ENCODE results near the gene TNNC2. TPM values are rescaled to one million over a fixed set of nuclear protein-coding genes. Genes with fewer than 3 reads are reported as not detected.

Gene TNNC2
- total and polyA plus RNA-seq, 2 experiments from 2014 or later: 0.83 TPM; not detected in 1

DNA sequence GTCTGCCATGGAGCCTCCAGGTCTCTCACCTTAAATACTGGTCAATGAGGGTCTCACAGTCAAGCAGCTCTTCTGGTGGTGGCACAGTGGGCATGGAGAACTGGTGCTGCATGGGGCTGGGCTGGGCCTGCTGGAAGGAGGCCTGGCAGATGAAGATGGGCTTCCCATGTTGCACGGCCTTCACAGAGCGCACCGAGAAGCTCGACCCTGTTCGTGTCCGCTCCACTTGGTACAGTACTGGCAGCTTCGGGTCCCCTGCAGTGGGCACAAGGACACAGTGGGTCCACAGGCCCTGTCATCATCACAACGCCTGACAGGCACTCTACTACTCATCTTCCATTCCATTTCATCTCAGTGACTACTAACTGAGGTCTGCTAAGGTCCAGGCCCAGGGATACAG lies 21.3 kb upstream of the TNNC2 start:
- 88 to 94% methylated on average over 8 of the region's 8 CpGs for WGBS, 2 experiments (ENCODE audit: low coverage in 1 of 2, low lambda C conversion rate in 2 of 2, missing lambda C conversion rate in 2 of 2)
- Histone ChIP-seq H3K9ac (no peak overlapping the region), H3K79me2 (ENCODE audit: insufficient read depth) (peaks cover 4% of the 10 kb centered on the region; the same call in 1 of the 2 replicates), H3K27me3 (replicated peaks; ENCODE audit: insufficient read depth) (no peaks in the 10 kb centered on the region), H2AFZ (no peak overlapping the region), H4K20me1 (ENCODE audit: insufficient read depth) (no peaks in the 10 kb centered on the region), H3K9me3 (ENCODE audit: low read depth) (no peaks in the 10 kb centered on the region), H3K4me2 (ENCODE audit: unreplicated experiment) (no peak overlapping the region), H3K4me1 (ENCODE audit: insufficient read depth) (no peaks in the 10 kb centered on the region), H3K27ac (no peak overlapping the region), H3K9me2 (ENCODE audit: insufficient read depth) (no peaks in the 10 kb centered on the region), H3K4me3 (no peak overlapping the region), H3F3A (ENCODE audit: insufficient read depth) (0 out of 2 replicates have a peak, but pooled peaks cover 10% of the 10 kb centered on the region), H3K36me3 (ENCODE audit: low read depth) (peaks cover 12% of the 10 kb centered on the region)
- no peak for TF ChIP-seq EZH2phosphoT487 (IDR thresholded peaks at IDR 0.05; ENCODE audit: insufficient read depth, low read depth)
- no peak for TF ChIP-seq EZH2 (IDR thresholded peaks at IDR 0.05; ENCODE audit: insufficient read depth, poor library complexity, severe bottlenecking)
- in situ Hi-C loops (cut with MboI): no loop called here
- DNase-seq: no peak

DNA sequence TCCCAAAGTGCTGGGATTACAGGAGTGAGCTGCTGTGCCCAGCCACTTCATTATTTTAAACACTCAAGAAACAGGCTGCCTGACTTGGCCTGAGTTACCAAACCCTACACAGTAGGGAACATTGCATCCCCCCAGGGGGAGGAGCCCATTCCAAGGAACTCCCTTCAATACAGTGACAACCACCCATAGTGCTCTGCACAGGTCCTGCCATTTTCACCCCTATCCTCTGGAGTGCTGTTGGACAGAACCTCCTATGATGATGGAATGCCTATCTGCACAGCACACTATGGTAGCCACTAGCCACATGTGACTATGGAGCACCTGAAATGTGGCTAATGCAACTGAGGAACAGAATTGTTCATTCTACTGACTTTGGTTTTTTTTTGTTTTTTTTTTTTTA lies 18.3 kb upstream of the TNNC2 start:
- no peak overlapping the region for H3K27ac ChIP-seq
- H3K4me2 ChIP-seq (ENCODE audit: unreplicated experiment): no peak overlapping the region
- H3K27me3 ChIP-seq (replicated peaks; ENCODE audit: insufficient read depth): no peaks in the 10 kb centered on the region
- H3F3A ChIP-seq (ENCODE audit: insufficient read depth): peaks cover 22% of the 10 kb centered on the region
- no peak overlapping the region for H2AFZ ChIP-seq
- H3K4me1 ChIP-seq (ENCODE audit: insufficient read depth): no peaks in the 10 kb centered on the region
- no peak for DNase-seq
- H3K4me3 ChIP-seq: no peak overlapping the region
- peaks cover 18% of the 10 kb centered on the region; the same call in 1 of the 2 replicates for H3K36me3 ChIP-seq (ENCODE audit: low read depth)
- H3K9me3 ChIP-seq (ENCODE audit: low read depth): no peaks in the 10 kb centered on the region
- no peak for TF ChIP-seq EZH2 (IDR thresholded peaks at IDR 0.05; ENCODE audit: insufficient read depth, poor library complexity, severe bottlenecking)
- TF ChIP-seq EZH2phosphoT487 (IDR thresholded peaks at IDR 0.05; ENCODE audit: insufficient read depth, low read depth): no peak
- peaks cover 3% of the 10 kb centered on the region; the same call in 1 of the 2 replicates for H3K79me2 ChIP-seq (ENCODE audit: insufficient read depth)
- H3K9ac ChIP-seq: no peak overlapping the region
- no peaks in the 10 kb centered on the region for H3K9me2 ChIP-seq (ENCODE audit: insufficient read depth)
- in situ Hi-C loops (cut with MboI): no loop called here
- H4K20me1 ChIP-seq (ENCODE audit: insufficient read depth): no peaks in the 10 kb centered on the region

GRCh38 chr20:45843506-45843905 lies 16.4 kb upstream of the TNNC2 start:
- in situ Hi-C loops (cut with MboI): no loop called here
- no peak overlapping the region for H2AFZ ChIP-seq

DNA sequence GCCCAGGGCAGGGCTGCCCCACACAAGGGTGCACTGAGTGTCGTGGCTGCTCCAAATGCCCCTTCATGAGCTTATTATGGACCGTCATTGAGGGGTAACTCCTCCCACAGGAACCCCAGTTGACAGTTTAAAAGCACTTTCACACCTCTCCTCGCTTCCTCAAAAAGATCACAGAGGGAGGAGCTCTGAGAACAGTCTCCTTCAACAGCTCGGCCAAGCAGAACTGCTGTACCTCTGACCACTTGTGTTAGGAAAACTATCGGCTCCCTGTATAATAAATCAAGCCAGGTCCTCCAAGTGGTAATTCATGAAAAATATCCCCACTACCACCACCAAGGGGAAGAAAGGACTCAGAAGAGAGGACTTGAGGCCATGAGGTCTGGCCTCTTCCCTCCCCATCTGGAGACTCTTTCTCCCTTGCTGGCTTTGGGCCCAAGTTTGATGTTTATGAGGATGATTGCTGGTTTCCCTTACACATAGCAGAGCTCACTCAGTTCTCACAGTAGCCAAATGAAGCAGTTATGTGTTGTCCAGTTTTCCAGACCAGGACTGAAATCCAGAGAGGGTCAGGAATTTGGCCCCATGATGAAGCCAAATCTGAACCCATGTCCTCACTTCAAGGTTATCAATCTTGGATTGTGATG lies 15.2 kb upstream of the TNNC2 start:
- DNase-seq: peak; percentile 71
- in situ Hi-C loops (cut with MboI): no loop called here
- no peaks in the 10 kb centered on the region for H4K20me1 ChIP-seq (ENCODE audit: insufficient read depth)
- H3K4me3 ChIP-seq: no peak overlapping the region
- peak overlapping the region; percentile 43 for H3K27ac ChIP-seq
- H3K9me2 ChIP-seq (ENCODE audit: insufficient read depth): no peaks in the 10 kb centered on the region
- H3K9me3 ChIP-seq (ENCODE audit: low read depth): no peaks in the 10 kb centered on the region
- no peak for TF ChIP-seq EZH2 (IDR thresholded peaks at IDR 0.05; ENCODE audit: insufficient read depth, poor library complexity, severe bottlenecking)
- no peak for TF ChIP-seq EZH2phosphoT487 (IDR thresholded peaks at IDR 0.05; ENCODE audit: insufficient read depth, low read depth)
- H3K79me2 ChIP-seq (ENCODE audit: insufficient read depth): peaks cover 32% of the 10 kb centered on the region
- H3K36me3 ChIP-seq (ENCODE audit: low read depth): peaks cover 21% of the 10 kb centered on the region; the same call in 1 of the 2 replicates
- 66 to 71% methylated on average over 5 of the region's 5 CpGs for WGBS, 2 experiments (ENCODE audit: low coverage in 1 of 2, low lambda C conversion rate in 2 of 2, missing lambda C conversion rate in 2 of 2)
- H3F3A ChIP-seq (ENCODE audit: insufficient read depth): peaks cover 24% of the 10 kb centered on the region
- H3K4me1 ChIP-seq (ENCODE audit: insufficient read depth): peaks cover 3% of the 10 kb centered on the region; the same call in 1 of the 2 replicates
- H3K9ac ChIP-seq: peak overlapping the region; percentile 10; the same call in 1 of the 2 replicates
- H3K4me2 ChIP-seq (ENCODE audit: unreplicated experiment): no peak overlapping the region
- no peak overlapping the region for H2AFZ ChIP-seq
- no peaks in the 10 kb centered on the region for H3K27me3 ChIP-seq (replicated peaks; ENCODE audit: insufficient read depth)

More at GRCh38 chr20:45843506-45843905, 16.4 kb upstream of the TNNC2 start:
- H3K27me3 ChIP-seq (replicated peaks; ENCODE audit: insufficient read depth): no peaks in the 10 kb centered on the region
- TF ChIP-seq EZH2phosphoT487 (IDR thresholded peaks at IDR 0.05; ENCODE audit: insufficient read depth, low read depth) (no peak), EZH2 (IDR thresholded peaks at IDR 0.05; ENCODE audit: insufficient read depth, poor library complexity, severe bottlenecking) (no peak)
- peaks cover 20% of the 10 kb centered on the region for H3K79me2 ChIP-seq (ENCODE audit: insufficient read depth)
- no peaks in the 10 kb centered on the region for H3K4me1 ChIP-seq (ENCODE audit: insufficient read depth)
- peaks cover 22% of the 10 kb centered on the region for H3F3A ChIP-seq (ENCODE audit: insufficient read depth)
- H4K20me1 ChIP-seq (ENCODE audit: insufficient read depth): no peaks in the 10 kb centered on the region
- H3K9me3 ChIP-seq (ENCODE audit: low read depth): no peaks in the 10 kb centered on the region
- H3K36me3 ChIP-seq (ENCODE audit: low read depth): peaks cover 18% of the 10 kb centered on the region; the same call in 1 of the 2 replicates
- no peak overlapping the region for H3K4me2 ChIP-seq (ENCODE audit: unreplicated experiment)
- 87 to 90% methylated on average over 14 of the region's 14 CpGs for WGBS, 2 experiments (ENCODE audit: low coverage in 1 of 2, low lambda C conversion rate in 2 of 2, missing lambda C conversion rate in 2 of 2)
- no peak overlapping the region for H3K4me3 ChIP-seq
- H3K9ac ChIP-seq: no peak overlapping the region
- no peak for DNase-seq
- H3K9me2 ChIP-seq (ENCODE audit: insufficient read depth): no peaks in the 10 kb centered on the region
- H3K27ac ChIP-seq: no peak overlapping the region

Data from GM23248 (cell line).